H1 (cell line): ENCODE results near the gene FBLN5. TPM values are rescaled to one million over a fixed set of nuclear protein-coding genes. Genes with fewer than 3 reads are reported as not detected.

Experiments used
- ASH2L ChIP-seq: fragments of 200-600, 300-600 bp; sonication (generic); IDR thresholded peaks from one replicate; pipeline ENCODE4 v1.7.1; 2017; ENCODE audit warnings: low read length
- CHD7 ChIP-seq: fragments of 300-600 bp; sonication (generic); IDR thresholded peaks from 2 replicates; pipeline ENCODE4 v1.7.1; 2012; ENCODE audit warnings: low read length, moderate library complexity, mild to moderate bottlenecking, inconsistent platforms; ENCODE audit not compliant: insufficient replicate concordance
- KDM4A ChIP-seq: IDR thresholded peaks from one replicate; pipeline ENCODE4 v1.7.1; 2012; ENCODE audit warnings: low read depth, mild to moderate bottlenecking, moderate library complexity, low read length, inconsistent platforms; ENCODE audit not compliant: severe bottlenecking
- NRF1 ChIP-seq: IDR thresholded peaks from 2 replicates; pipeline ENCODE4 v1.6.1; 2011; ENCODE audit warnings: mild to moderate bottlenecking, low read depth, low read length, improper control_type of control experiment
- SP2 ChIP-seq: IDR thresholded peaks from 2 replicates; pipeline ENCODE4 v1.6.1; 2012; ENCODE audit warnings: mild to moderate bottlenecking, low read length, inconsistent platforms
- TAF1 ChIP-seq: IDR thresholded peaks from 2 replicates; pipeline ENCODE4 v1.6.1; 2011; ENCODE audit warnings: mild to moderate bottlenecking, low read depth, low read length
- polyA plus RNA-seq, 7 experiments: library from polyadenylated mRNA; depleted of rRNA in 3 of 7; stranded (reverse) in 5 of 7; unstranded in 2 of 7; fragments of >200 nt in 5 of 7; fragments of 200-250 nt in 2 of 7; gene quantifications; 1 replicate in 5 of 7; 2 replicates in 1 of 7; 4 replicates in 1 of 7; pipeline versions ENCODE4 v1.2.1 to v1.2.3, GENCODE V29; 2011 to 2013; ENCODE audit warnings: missing spikeins in 2 of 7, mixed read lengths in 2 of 7
- total RNA-seq: library from RNA; stranded (reverse); fragmentation: NEBNext Ultra II Directional; extraction: Animal tissue kit (Norgen Biotek cat#: 25700); gene quantifications from 2 replicates; pipeline ENCODE4 v1.2.1, GENCODE V29; 2021
- TF ChIP-seq, protein P1 (sequence below): IDR thresholded peaks from 2 replicates; pipeline ENCODE4 v1.6.1; 2011; ENCODE audit warnings: low read length, improper control_type of control experiment
- TF ChIP-seq, protein P2 (sequence below): IDR thresholded peaks from 2 replicates; pipeline ENCODE4 v1.6.1; 2011; ENCODE audit warnings: low read depth, mild to moderate bottlenecking, low read length; ENCODE audit not compliant: insufficient read depth

Gene FBLN5
- total and polyA plus RNA-seq, 2 of the 8 experiments (the other 6 are each of a cell fraction or from before 2014, with no cell fraction given), result 0.88 to 3.5 TPM

GRCh38 chr14:91875525-91876286, 71.8 kb downstream of the FBLN5 start (continued):
- TF ChIP-seq NRF1 (no peak), TAF1 (no peak), SP2 (no peak), ASH2L (no peak), KDM4A (no peak), CHD7 (no peak)
- TF ChIP-seq, protein P1, sequence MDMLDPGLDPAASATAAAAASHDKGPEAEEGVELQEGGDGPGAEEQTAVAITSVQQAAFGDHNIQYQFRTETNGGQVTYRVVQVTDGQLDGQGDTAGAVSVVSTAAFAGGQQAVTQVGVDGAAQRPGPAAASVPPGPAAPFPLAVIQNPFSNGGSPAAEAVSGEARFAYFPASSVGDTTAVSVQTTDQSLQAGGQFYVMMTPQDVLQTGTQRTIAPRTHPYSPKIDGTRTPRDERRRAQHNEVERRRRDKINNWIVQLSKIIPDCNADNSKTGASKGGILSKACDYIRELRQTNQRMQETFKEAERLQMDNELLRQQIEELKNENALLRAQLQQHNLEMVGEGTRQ, result no peak
- TF ChIP-seq, protein P2, sequence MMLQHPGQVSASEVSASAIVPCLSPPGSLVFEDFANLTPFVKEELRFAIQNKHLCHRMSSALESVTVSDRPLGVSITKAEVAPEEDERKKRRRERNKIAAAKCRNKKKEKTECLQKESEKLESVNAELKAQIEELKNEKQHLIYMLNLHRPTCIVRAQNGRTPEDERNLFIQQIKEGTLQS, result no peak
